Body of pancreas (tissue), 4 donors: ENCODE measurements around the gene MBD3L1.

Experiments
- POLR2A ChIP-seq, 3 donors: fragments of 450-650 bp; IDR thresholded peaks; one replicate each; pipeline ENCODE4 v1.6.1; 2016; ENCODE audit warnings: antibody characterized with exemption in 3 of 3, mild to moderate bottlenecking in 2 of 3
- TF ChIP-seq, protein P1 (sequence below), 7 experiments: fragments of 450-650 bp in 4 of 7; fragments of 200-600 bp in 3 of 7; sonication (generic) in 3 of 7; IDR thresholded peaks; one replicate each; pipeline ENCODE4 v1.5.1; 2016 to 2019; ENCODE audit warnings: antibody characterized with exemption in 7 of 7

GRCh38 chr19:8858260-8858659 lies 26.1 kb downstream of the MBD3L1 start:
- TF ChIP-seq, protein P1, sequence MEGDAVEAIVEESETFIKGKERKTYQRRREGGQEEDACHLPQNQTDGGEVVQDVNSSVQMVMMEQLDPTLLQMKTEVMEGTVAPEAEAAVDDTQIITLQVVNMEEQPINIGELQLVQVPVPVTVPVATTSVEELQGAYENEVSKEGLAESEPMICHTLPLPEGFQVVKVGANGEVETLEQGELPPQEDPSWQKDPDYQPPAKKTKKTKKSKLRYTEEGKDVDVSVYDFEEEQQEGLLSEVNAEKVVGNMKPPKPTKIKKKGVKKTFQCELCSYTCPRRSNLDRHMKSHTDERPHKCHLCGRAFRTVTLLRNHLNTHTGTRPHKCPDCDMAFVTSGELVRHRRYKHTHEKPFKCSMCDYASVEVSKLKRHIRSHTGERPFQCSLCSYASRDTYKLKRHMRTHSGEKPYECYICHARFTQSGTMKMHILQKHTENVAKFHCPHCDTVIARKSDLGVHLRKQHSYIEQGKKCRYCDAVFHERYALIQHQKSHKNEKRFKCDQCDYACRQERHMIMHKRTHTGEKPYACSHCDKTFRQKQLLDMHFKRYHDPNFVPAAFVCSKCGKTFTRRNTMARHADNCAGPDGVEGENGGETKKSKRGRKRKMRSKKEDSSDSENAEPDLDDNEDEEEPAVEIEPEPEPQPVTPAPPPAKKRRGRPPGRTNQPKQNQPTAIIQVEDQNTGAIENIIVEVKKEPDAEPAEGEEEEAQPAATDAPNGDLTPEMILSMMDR (IDR thresholded peaks at IDR 0.05): no peak
- no peak for TF ChIP-seq POLR2A (IDR thresholded peaks at IDR 0.05)
